Esophagus squamous epithelium (tissue), 5 donors: ENCODE measurements around the gene PLA2G4B. TPM values are rescaled to one million over a fixed set of nuclear protein-coding genes. Genes with fewer than 3 reads are reported as not detected.

Experiments
- DNase-seq: peaks from one replicate; lab custom pipeline; 2025; lab: John Stamatoyannopoulos, UW
- H3K27ac ChIP-seq, 4 donors: fragments of 200-600 bp; sonication (generic); one replicate each; pipeline ENCODE4 v1.5.1; 2016 to 2019; ENCODE audit warnings: mild to moderate bottlenecking in 1 of 4
- H3K27me3 ChIP-seq, 4 donors: fragments of 200-600 bp; sonication (generic); 1 replicate in 3 of 4; 2 replicates in 1 of 4; pipeline versions ENCODE4 v1.5.1 to v1.6.0; 2017 to 2021; ENCODE audit warnings: antibody characterized with exemption in 1 of 4
- H3K36me3 ChIP-seq, 3 donors: fragments of 200-600 bp; sonication (generic); one replicate each; pipeline ENCODE4 v1.5.1; 2016 to 2019
- H3K4me1 ChIP-seq, 3 donors: fragments of 200-600 bp; sonication (generic); one replicate each; pipeline ENCODE4 v1.5.1; 2017 to 2019
- H3K4me3 ChIP-seq, 4 donors: fragments of 200-600 bp; sonication (generic); 1 replicate in 3 of 4; 2 replicates in 1 of 4; pipeline ENCODE4 v1.5.1; 2016 to 2019; ENCODE audit warnings: mild to moderate bottlenecking in 2 of 4, moderate library complexity in 1 of 4
- H3K9me3 ChIP-seq, 3 donors: fragments of 200-600 bp; sonication (generic); one replicate each; pipeline ENCODE4 v1.5.1; 2016 to 2019
- POLR2A ChIP-seq, 4 donors: fragments of 450-650 bp; IDR thresholded peaks; one replicate each; pipeline ENCODE4 v1.6.1; 2017; ENCODE audit warnings: antibody characterized with exemption in 4 of 4, mild to moderate bottlenecking in 4 of 4, moderate library complexity in 3 of 4
- WGBS, 2 donors: methylation state at CpG; one replicate each; pipeline ENCODE4 v1.1.5; 2018; 5-methylcytosine and 5-hydroxymethylcytosine counted together
- intact Hi-C: fragments of 100-400 bp; cut with DNase I; formaldehyde crosslinking; loops from one replicate; pipeline ENCODE4 v1.15.0; 2022
- total RNA-seq, 4 donors: library from RNA; depleted of rRNA; stranded (reverse); fragments of >200 nt; gene quantifications; one replicate each; pipeline ENCODE4 v1.1.0, GENCODE V29; 2016
- TF ChIP-seq, protein P1 (sequence below), 6 experiments: fragments of 450-650 bp in 4 of 6; fragments of 200-600 bp in 2 of 6; sonication (generic) in 2 of 6; IDR thresholded peaks; one replicate each; pipeline ENCODE4 v1.5.1; 2016 to 2019; ENCODE audit warnings: antibody characterized with exemption in 6 of 6, mild to moderate bottlenecking in 4 of 6, moderate library complexity in 4 of 6
- donor health status: DM: yes; HTN: yes; CAD: no.

PLA2G4B gene
- total RNA-seq, 4 donors from 2014 or later, result 26.5 to 58.9 (median 39.7) TPM

DNA sequence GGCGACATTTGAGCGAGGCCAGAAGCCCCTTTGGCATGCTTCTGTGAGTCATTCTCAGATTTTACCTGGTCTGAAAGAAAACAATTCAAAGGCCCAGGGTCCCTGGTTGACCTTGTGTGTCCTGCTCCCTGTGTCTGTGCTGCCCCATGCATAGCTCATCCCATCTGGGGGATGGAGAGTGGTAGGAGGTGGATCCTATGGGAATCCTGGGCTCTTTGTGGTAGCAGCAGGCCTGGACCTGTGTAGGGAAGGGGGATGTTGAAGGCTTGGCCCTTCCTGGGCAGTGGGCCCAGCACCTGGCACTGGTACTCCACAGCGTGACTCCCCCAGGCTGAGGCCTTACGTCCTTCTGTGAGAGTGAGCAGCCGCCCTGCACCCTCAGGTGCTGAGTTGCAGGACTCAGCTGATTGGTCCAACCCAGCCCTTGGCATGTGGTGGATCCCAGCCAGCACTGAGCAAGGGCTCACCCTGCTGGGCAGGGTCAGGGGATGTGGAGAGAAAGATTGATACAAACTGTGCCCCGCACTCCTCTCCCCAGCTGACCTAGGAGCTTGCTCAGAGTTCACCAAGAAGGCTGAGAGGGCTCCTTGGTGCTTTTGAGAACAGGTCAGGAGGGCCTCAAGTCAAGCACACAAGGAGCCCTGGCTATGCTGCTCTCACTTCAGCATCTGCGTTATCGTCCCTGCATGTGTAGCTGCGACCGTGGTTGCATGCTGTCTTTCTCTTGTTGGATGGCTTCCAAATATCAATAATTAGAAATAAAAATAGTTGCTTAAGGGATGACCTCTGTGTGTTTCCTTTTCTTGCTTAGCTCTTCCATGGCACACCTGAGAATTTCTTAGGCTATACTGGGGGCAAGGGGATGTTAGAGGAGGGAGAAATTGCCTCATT lies 32.1 kb upstream of the PLA2G4B start:
- intact Hi-C loops, result no loop called here
- TF ChIP-seq, protein P1, sequence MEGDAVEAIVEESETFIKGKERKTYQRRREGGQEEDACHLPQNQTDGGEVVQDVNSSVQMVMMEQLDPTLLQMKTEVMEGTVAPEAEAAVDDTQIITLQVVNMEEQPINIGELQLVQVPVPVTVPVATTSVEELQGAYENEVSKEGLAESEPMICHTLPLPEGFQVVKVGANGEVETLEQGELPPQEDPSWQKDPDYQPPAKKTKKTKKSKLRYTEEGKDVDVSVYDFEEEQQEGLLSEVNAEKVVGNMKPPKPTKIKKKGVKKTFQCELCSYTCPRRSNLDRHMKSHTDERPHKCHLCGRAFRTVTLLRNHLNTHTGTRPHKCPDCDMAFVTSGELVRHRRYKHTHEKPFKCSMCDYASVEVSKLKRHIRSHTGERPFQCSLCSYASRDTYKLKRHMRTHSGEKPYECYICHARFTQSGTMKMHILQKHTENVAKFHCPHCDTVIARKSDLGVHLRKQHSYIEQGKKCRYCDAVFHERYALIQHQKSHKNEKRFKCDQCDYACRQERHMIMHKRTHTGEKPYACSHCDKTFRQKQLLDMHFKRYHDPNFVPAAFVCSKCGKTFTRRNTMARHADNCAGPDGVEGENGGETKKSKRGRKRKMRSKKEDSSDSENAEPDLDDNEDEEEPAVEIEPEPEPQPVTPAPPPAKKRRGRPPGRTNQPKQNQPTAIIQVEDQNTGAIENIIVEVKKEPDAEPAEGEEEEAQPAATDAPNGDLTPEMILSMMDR (IDR thresholded peaks at IDR 0.05), result peak in 3 of 6 experiments; percentile 12 to 43 (median 41)
- TF ChIP-seq POLR2A (IDR thresholded peaks at IDR 0.05), result no peak
- peaks cover 29 to 89% (median 55%) of the 10 kb centered on the region in 3 donors for H3K4me1 ChIP-seq
- DNase-seq, result no peak
- H3K27ac ChIP-seq, result peak overlapping the region; percentile 81 to 88 (median 87)
- H3K4me3 ChIP-seq, result no peak overlapping the region
- 48 to 62% methylated on average over 6 of the region's 10 CpGs for WGBS, 2 donors
- peaks cover 0 to 16% (median 4%) of the 10 kb centered on the region in 3 donors for H3K36me3 ChIP-seq
- H3K9me3 ChIP-seq, result no peaks in the 10 kb centered on the region
- no peaks in the 10 kb centered on the region for H3K27me3 ChIP-seq

DNA sequence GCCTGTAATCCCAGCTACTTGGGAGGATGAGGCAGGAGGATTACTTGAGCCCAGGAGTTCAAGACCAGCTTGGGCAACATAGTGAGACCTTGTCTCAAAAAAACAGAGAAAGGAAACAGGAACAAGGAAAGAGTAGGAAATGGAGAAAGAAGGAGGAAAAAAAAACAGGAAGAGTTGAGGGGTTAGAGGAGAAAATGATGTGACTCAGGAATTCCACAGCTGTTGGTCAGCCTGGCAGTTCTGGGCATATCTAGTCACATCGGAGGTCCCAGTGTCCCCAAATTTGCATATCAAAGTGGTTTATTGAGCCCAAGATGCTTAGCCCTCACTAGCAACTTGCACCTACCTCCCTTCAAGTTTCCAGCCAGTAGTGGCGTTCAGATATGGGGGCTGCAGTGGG lies 29.5 kb upstream of the PLA2G4B start:
- 58 to 70% methylated on average over 2 of the region's 2 CpGs for WGBS, 2 donors
- Histone ChIP-seq H3K27me3 (no peaks in the 10 kb centered on the region), H3K4me3 (no peak overlapping the region), H3K27ac (peak overlapping the region in 1 of 4 donors; percentile 54), H3K4me1 (peaks cover 23 to 68% (median 43%) of the 10 kb centered on the region in 3 donors), H3K36me3 (peaks cover 10 to 40% (median 15%) of the 10 kb centered on the region in 3 donors), H3K9me3 (no peaks in the 10 kb centered on the region)
- DNase-seq, result no peak
- TF ChIP-seq, protein P1 (IDR thresholded peaks at IDR 0.05), result no peak
- no peak for TF ChIP-seq POLR2A (IDR thresholded peaks at IDR 0.05)
- intact Hi-C loops, result no loop called here

DNA sequence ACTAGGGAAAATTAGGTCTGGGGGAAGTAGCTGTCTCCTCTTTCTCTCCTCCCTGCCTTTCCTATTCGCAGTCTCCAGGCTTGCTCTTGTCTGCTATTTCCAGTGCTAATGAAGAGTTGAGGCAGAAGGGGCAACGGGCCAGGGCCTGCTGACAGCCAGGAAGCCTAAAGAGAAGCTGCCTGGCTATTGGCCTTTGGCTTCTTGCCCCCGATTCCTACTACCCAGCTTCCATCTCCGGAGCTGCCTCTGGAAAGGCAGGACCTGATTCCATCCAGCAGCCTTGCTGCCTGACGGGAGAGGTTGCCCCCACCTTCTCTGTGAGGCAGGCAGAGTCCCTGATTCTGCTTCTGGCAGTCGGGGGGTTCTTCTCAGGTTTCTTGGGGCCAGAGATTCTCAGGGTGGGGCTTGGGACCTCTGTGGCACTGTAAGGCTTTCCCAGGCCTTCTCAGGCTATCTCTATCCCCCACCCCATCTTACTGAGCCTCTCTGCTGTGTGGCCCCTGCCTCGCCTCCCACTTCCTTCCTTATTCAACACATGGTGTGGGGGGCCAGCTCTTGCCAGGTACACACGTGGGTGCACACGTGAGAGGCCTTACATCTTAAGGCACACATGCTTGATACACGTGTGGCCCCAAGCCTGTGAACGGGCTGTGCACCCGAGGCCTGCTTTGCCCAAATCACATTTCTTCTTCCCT lies 29.0 kb upstream of the PLA2G4B start:
- WGBS, 2 donors, result 49 to 53% methylated on average over 7 to 11 of the region's 12 CpGs
- TF ChIP-seq POLR2A (IDR thresholded peaks at IDR 0.05), result no peak
- TF ChIP-seq, protein P1 (IDR thresholded peaks at IDR 0.05), result no peak
- Histone ChIP-seq H3K4me3 (no peak overlapping the region), H3K36me3 (peaks cover 15 to 45% (median 15%) of the 10 kb centered on the region in 3 donors), H3K4me1 (peaks cover 23 to 62% (median 37%) of the 10 kb centered on the region in 3 donors), H3K27ac (peak overlapping the region in 2 of 4 donors; percentile 22 to 54), H3K9me3 (no peaks in the 10 kb centered on the region), H3K27me3 (no peaks in the 10 kb centered on the region)
- no peak for DNase-seq
- intact Hi-C loops, result loop anchor here (2.0 kb wide), 1 partner anchor 35 kb away; the partner anchor contains the start of gene MAPKBP1

DNA sequence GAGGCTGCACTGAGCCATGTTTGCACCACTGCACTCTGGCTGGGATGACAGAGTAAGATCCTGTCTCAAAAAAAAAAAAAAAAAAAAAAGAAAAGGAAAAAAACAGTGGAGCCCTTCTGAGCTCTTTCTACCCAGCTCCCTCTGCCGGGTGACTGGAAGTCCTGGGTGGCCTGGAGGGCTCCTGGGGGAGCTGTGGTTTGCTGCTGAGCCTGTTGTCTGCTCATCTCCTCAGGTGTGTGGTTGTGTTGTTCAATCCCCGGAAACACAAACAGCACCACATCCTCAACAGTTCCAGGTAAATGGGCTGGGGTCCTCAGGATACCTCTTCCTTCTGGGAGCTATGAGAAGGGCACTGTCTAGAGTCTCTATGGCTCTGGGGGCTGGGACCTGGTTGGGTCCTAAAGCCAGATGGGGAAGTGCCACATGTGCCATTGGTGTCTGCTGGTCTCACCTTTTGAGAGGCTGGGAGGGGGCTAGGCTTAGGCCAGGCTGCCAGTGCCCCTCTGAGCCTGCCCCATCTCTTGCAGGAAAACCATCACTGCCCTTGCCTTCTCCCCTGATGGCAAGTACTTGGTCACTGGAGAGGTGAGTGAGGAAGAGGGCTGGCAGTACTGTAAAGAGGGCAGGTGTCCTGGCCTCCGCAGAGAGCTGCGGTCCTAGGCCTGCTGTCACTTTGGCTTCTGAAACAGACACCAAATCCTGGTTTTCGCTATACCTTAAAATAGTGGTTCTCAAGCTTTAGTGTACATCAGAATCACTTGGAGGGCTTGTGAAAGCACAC lies 27.8 kb upstream of the PLA2G4B start:
- Histone ChIP-seq H3K36me3 (peaks cover 15 to 57% (median 23%) of the 10 kb centered on the region in 3 donors), H3K4me1 (peaks cover 13 to 50% (median 25%) of the 10 kb centered on the region in 3 donors), H3K9me3 (no peaks in the 10 kb centered on the region), H3K27ac (peak overlapping the region in 2 of 4 donors; percentile 36 to 54), H3K27me3 (no peaks in the 10 kb centered on the region), H3K4me3 (no peak overlapping the region)
- intact Hi-C loops, result loop anchor here (2.0 kb wide), 1 partner anchor 36 kb away; the partner anchor contains the start of gene MAPKBP1
- no peak for TF ChIP-seq POLR2A (IDR thresholded peaks at IDR 0.05)
- TF ChIP-seq, protein P1 (IDR thresholded peaks at IDR 0.05), result peak in 1 of 6 experiments; percentile 7
- WGBS, 2 donors, result 80 to 86% methylated on average over 3 to 5 of the region's 5 CpGs
- no peak for DNase-seq
